ENCODE measurements around the gene ARMC2.

Gene ARMC2

DNA sequence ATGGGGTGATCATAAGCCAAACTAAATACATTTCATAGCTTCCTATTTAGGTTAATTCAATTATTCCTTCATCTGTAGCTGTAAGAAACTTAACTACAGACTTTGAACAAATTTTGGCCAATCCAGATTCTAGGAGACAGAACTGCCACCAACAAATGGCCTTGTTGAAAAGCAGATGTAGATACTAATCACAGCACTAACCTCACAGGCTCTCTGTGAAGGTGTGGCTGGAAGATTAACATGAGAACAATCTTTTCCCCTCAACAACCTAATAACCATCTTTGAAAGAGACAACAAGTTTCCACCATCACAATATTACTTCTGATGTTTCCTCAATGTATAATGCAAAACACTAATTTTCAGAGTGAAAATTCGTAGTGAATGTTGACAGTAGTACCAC lies 158.6 kb downstream of the ARMC2 start:
- Histone ChIP-seq H3K9me3 (ENCODE audit: low read depth, low read length) (no peaks in the 10 kb centered on the region), H3K9ac (ENCODE audit: insufficient read length) (no peak overlapping the region), H3K36me3 (ENCODE audit: insufficient read depth, low read length) (no peaks in the 10 kb centered on the region), H3K27ac (no peak overlapping the region), H3K4me3 (no peak overlapping the region)
- TF ChIP-seq POLR2AphosphoS5 (IDR thresholded peaks at IDR 0.05; ENCODE audit: borderline replicate concordance, low read depth, low read length) (no peak), FOXP2 (optimal IDR thresholded peaks at IDR 0.05; ENCODE audit: control extremely low read depth, extremely low read length, insufficient read depth) (no peak), EZH2 (IDR thresholded peaks at IDR 0.05) (no peak)
- DNase-seq (ENCODE audit: low read depth, low spot score): no peak

DNA sequence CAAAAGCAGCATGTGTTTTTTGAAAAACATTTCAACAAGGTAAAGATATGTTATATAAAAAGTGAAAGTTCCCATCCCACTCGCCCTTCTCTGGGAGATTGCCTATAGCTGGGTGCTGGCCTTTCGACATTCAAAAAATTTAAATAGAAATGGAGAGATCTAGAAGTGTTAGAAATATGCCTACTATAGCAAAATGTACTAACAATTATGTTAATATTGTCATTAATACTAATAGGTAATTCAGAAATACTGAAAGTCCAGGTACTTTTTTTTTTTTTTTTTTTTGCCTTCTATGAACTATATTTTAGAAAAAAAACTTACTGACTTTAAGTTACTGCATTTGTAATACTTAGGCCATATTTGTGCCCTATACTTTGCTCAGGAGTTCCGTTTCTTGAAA lies 159.3 kb downstream of the ARMC2 start:
- no peaks in the 10 kb centered on the region for H3K36me3 ChIP-seq (ENCODE audit: insufficient read depth, low read length)
- no peak overlapping the region for H3K9ac ChIP-seq (ENCODE audit: insufficient read length)
- TF ChIP-seq FOXP2 (optimal IDR thresholded peaks at IDR 0.05; ENCODE audit: control extremely low read depth, extremely low read length, insufficient read depth) (no peak), EZH2 (IDR thresholded peaks at IDR 0.05) (no peak), POLR2AphosphoS5 (IDR thresholded peaks at IDR 0.05; ENCODE audit: borderline replicate concordance, low read depth, low read length) (no peak)
- no peak for DNase-seq (ENCODE audit: low read depth, low spot score)
- H3K27ac ChIP-seq: no peak overlapping the region
- no peaks in the 10 kb centered on the region for H3K9me3 ChIP-seq (ENCODE audit: low read depth, low read length)
- peak overlapping the region; percentile 92; the same call in 1 of the 2 replicates for H3K4me3 ChIP-seq

DNA sequence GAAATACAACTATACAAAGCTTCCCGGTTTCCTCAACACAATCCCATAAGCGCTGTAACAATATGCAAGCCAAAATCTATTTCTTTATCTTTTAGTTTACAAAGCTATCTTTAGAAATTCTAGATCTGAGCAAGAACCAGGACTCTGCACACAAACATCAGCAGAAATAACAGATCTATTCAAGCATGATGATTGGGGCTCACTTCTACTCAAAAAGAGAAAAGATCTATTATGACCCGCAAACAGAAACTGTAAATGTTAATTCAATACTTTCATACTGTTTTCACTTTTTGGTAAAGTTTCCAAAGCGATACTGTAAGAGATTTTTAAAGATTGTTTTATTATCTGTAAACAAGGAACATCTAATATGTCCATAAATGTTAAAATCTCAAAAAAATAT lies 159.8 kb downstream of the ARMC2 start:
- Histone ChIP-seq H3K36me3 (ENCODE audit: insufficient read depth, low read length) (no peaks in the 10 kb centered on the region), H3K9me3 (ENCODE audit: low read depth, low read length) (no peaks in the 10 kb centered on the region), H3K27ac (no peak overlapping the region), H3K9ac (ENCODE audit: insufficient read length) (peak overlapping the region; percentile 71), H3K4me3 (peak overlapping the region; percentile 92)
- no peak for TF ChIP-seq FOXP2 (optimal IDR thresholded peaks at IDR 0.05; ENCODE audit: control extremely low read depth, extremely low read length, insufficient read depth)
- no peak for DNase-seq (ENCODE audit: low read depth, low spot score)

DNA sequence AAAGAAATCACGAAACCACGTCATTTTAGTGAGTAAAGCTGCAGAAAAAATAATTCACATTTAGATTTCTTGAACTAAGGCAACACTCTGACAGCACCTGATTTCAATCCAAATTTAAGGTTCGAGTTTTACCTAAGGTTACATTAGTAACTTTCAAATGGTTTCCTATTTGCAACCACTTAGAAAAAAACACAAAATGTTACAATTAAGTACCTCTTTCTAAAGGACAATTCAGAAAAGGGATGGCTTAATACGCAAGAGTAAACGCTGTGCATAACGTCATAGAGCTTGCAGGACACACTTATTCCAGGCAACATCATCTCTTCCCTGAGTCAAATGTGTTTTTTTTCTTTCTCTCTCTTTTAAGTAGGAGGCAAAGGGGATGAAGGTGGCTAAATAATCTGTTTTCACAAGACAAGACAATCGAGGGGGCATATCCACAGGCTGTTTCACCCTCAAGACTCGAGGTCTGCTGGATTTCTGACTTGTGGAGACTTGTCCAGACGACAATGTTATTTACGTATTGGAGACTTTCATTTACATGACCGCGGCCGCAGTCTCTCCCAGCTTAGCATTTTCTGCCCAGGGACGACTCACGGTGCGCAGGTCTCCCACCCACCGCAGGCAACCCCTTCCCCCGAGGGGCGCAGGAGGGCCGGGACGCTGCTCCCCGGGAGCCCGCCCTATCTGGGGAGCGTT lies 160.5 kb downstream of the ARMC2 start:
- H3K9ac ChIP-seq (ENCODE audit: insufficient read length): peak overlapping the region; percentile 71
- H3K27ac ChIP-seq: no peak overlapping the region
- H3K4me3 ChIP-seq: peak overlapping the region; percentile 92
- no peaks in the 10 kb centered on the region for H3K36me3 ChIP-seq (ENCODE audit: insufficient read depth, low read length)
- no peaks in the 10 kb centered on the region for H3K9me3 ChIP-seq (ENCODE audit: low read depth, low read length)
- no peak for DNase-seq (ENCODE audit: low read depth, low spot score)
- no peak for TF ChIP-seq FOXP2 (optimal IDR thresholded peaks at IDR 0.05; ENCODE audit: control extremely low read depth, extremely low read length, insufficient read depth)
- no peak for TF ChIP-seq EZH2 (IDR thresholded peaks at IDR 0.05)
- no peak for TF ChIP-seq POLR2AphosphoS5 (IDR thresholded peaks at IDR 0.05; ENCODE audit: borderline replicate concordance, low read depth, low read length)

DNA sequence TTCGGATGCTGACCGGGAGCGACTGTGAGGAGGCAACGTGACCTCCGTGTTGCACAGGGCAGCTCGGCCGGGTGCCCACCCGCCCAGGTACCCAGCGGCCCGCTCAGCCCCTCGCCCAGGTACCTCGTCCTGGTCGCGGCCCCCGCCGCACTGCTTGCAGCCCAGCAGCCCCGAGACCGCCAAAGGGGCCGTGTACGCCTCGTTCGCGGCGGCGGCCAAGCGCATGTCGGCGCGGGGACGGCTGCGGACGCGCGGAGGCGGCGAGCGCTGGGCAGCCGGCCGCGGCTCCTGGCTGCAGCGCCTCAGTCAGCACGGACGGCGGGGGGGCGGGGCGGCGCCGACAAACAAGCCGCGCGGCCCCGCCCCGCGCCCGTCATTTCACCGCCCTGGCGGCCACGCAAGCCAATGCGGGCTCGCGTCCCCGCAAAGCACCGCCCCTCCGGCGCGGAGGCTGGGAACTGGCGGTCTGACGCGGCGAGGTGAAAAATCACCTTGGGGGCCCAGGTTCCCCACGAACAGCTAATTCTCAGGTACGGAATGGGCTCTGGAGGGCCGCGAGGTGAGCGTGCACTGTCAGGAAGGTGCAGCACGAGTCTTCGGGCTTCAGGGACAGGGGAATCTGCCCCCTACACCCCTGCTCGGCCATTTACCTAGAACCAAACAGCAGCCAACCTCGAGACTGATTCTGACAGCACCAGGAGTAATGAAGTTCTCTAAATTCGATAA lies 161.2 kb downstream of the ARMC2 start:
- Histone ChIP-seq H3K9ac (ENCODE audit: insufficient read length) (peak overlapping the region; percentile 71), H3K36me3 (ENCODE audit: insufficient read depth, low read length) (no peaks in the 10 kb centered on the region), H3K9me3 (ENCODE audit: low read depth, low read length) (no peaks in the 10 kb centered on the region), H3K4me3 (peak overlapping the region; percentile 92), H3K27ac (0 out of 2 replicates have a peak overlapping the region, but pooled peaks have one; percentile 5)
- TF ChIP-seq POLR2AphosphoS5 (IDR thresholded peaks at IDR 0.05; ENCODE audit: borderline replicate concordance, low read depth, low read length): peak; percentile 72
- no peak for TF ChIP-seq EZH2 (IDR thresholded peaks at IDR 0.05)
- DNase-seq (ENCODE audit: low read depth, low spot score): no peak

DNA sequence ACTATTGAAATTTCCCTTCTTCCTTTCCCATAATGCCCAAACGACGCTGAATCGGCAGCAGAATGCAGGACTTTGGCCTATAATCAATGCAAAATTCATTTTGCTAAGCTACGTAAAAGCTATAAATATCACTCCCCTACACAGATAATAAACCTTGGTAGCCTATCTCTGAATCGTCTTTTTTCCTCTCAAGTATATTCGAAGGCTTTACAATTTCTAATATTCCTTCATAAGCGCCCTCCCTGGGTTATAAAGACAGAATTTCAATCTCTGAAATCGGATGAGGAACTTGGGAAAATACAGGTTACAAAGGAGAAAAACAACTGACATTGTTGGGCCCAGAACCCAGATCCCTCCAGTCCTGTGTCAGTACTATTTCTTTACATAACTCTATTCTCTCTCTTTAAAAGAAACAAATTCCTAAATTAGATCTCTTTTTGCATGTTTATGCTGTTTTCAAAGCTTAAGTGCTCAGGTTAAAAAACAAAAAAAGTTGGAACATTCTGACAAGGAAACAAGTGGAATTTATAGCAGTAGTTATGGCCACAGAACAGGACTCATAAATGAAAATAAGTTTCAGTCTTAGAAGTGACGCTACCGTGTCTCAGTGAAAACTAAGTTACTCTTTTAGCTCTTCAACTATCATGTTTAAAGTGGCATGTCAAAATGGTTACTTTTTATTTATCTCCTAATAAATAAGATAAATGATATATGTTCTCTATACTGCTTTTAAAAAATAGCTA lies 161.9 kb downstream of the ARMC2 start:
- Histone ChIP-seq H3K4me3 (peak overlapping the region; percentile 92), H3K9ac (ENCODE audit: insufficient read length) (peak overlapping the region; percentile 69), H3K36me3 (ENCODE audit: insufficient read depth, low read length) (no peaks in the 10 kb centered on the region), H3K27ac (peak overlapping the region; percentile 5; the same call in 1 of the 2 replicates), H3K9me3 (ENCODE audit: low read depth, low read length) (no peaks in the 10 kb centered on the region)
- TF ChIP-seq POLR2AphosphoS5 (IDR thresholded peaks at IDR 0.05; ENCODE audit: borderline replicate concordance, low read depth, low read length): no peak
- TF ChIP-seq EZH2 (IDR thresholded peaks at IDR 0.05): no peak
- no peak for TF ChIP-seq FOXP2 (optimal IDR thresholded peaks at IDR 0.05; ENCODE audit: control extremely low read depth, extremely low read length, insufficient read depth)
- no peak for DNase-seq (ENCODE audit: low read depth, low spot score)

DNA sequence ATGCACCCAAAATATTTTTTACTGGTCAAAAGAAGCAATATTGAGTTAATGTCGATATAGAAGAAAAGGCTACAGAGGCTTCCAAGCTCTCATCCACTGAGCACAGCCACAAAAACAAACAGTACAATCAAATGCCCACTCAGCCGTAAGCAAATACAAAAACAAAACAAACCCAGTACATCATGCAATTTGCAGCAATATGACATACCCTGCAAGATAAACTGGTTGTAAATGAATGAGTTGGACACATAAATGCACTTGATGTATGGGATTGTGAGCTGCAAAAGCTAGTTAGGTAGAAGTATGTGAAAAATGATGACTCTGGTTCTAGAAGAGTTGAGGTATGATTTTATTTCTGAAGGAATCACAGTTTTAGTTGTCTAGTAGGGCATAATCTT lies 162.5 kb downstream of the ARMC2 start:
- no peaks in the 10 kb centered on the region for H3K9me3 ChIP-seq (ENCODE audit: low read depth, low read length)
- no peaks in the 10 kb centered on the region for H3K36me3 ChIP-seq (ENCODE audit: insufficient read depth, low read length)
- H3K27ac ChIP-seq: no peak overlapping the region
- no peak for DNase-seq (ENCODE audit: low read depth, low spot score)
- H3K9ac ChIP-seq (ENCODE audit: insufficient read length): no peak overlapping the region
- no peak for TF ChIP-seq EZH2 (IDR thresholded peaks at IDR 0.05)
- no peak for TF ChIP-seq POLR2AphosphoS5 (IDR thresholded peaks at IDR 0.05; ENCODE audit: borderline replicate concordance, low read depth, low read length)
- TF ChIP-seq FOXP2 (optimal IDR thresholded peaks at IDR 0.05; ENCODE audit: control extremely low read depth, extremely low read length, insufficient read depth): no peak
- no peak overlapping the region for H3K4me3 ChIP-seq

DNA sequence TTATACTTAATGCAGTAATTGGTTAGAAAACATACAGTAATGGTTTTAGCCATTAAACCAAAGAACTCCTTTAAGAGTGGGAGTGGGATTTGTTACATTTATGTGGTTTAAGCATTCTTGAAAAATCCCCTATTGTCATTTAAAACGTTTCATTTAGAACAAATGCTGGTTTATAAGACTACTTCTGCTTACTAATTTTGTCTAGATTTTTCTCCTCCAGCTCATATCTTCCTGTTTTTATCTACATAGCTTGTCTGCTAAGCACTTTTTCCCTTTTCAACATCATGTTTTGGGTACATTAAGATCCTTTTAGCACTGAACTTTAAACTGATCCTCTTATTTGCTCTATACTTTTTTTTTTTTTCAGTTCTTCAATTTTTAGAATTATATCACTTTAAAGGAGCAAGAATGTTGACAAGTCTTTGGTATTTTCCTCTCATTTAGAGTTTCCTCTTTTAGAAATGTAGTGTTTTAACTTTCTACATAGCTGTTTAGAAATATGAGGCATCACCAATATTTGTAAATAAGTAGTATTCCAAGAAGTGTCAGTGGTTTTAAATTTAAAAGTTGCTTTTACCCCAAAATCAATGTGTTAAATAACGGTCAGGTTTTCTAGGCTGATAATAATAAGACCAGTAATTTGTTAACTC lies 165.6 kb downstream of the ARMC2 start:
- no peaks in the 10 kb centered on the region for H3K36me3 ChIP-seq (ENCODE audit: insufficient read depth, low read length)
- no peak for TF ChIP-seq EZH2 (IDR thresholded peaks at IDR 0.05)
- TF ChIP-seq FOXP2 (optimal IDR thresholded peaks at IDR 0.05; ENCODE audit: control extremely low read depth, extremely low read length, insufficient read depth): no peak
- no peak for TF ChIP-seq POLR2AphosphoS5 (IDR thresholded peaks at IDR 0.05; ENCODE audit: borderline replicate concordance, low read depth, low read length)
- DNase-seq (ENCODE audit: low read depth, low spot score): no peak
- no peak overlapping the region for H3K27ac ChIP-seq
- H3K9me3 ChIP-seq (ENCODE audit: low read depth, low read length): no peaks in the 10 kb centered on the region
- H3K4me3 ChIP-seq: no peak overlapping the region
- H3K9ac ChIP-seq (ENCODE audit: insufficient read length): no peak overlapping the region
